Gastrocnemius medialis (tissue), 4 donors: ENCODE results near the gene LYZ.

Experiments used
- POLR2A ChIP-seq, 2 donors: fragments of 450-650 bp; IDR thresholded peaks; one replicate each; pipeline ENCODE4 v1.6.1; 2017; ENCODE audit warnings: antibody characterized with exemption in 2 of 2, mild to moderate bottlenecking in 2 of 2, moderate library complexity in 2 of 2
- TF ChIP-seq, protein P1 (sequence below), 5 experiments: fragments of 450-650 bp in 3 of 5; fragments of 200-600 bp in 2 of 5; sonication (generic) in 2 of 5; IDR thresholded peaks in 4 of 5; conservative IDR thresholded peaks in 1 of 5; 1 replicate in 4 of 5; 2 replicates in 1 of 5; pipeline ENCODE4 v1.5.1; 2016 to 2019; ENCODE audit warnings: antibody characterized with exemption in 5 of 5, mild to moderate bottlenecking in 3 of 5, moderate library complexity in 3 of 5

DNA sequence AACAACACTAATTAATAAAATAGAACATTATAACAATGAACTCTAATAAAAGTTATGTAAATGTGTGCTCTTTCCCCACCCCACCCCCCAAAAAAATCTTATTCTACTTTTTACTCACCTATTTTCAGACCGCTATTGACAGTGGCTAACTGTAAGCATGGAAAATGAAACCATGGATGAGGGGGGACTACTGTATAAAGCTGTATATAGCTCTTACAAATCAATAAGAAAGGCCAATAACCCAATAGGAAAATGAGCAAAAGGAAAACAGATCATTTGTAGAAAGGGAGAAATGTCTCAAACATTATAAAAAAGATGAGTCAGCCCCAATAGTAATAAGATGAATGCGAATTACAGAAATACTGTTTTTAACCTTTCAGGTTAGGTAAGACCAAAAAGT is 38.7 kb downstream of the LYZ start:
- TF ChIP-seq, protein P1, sequence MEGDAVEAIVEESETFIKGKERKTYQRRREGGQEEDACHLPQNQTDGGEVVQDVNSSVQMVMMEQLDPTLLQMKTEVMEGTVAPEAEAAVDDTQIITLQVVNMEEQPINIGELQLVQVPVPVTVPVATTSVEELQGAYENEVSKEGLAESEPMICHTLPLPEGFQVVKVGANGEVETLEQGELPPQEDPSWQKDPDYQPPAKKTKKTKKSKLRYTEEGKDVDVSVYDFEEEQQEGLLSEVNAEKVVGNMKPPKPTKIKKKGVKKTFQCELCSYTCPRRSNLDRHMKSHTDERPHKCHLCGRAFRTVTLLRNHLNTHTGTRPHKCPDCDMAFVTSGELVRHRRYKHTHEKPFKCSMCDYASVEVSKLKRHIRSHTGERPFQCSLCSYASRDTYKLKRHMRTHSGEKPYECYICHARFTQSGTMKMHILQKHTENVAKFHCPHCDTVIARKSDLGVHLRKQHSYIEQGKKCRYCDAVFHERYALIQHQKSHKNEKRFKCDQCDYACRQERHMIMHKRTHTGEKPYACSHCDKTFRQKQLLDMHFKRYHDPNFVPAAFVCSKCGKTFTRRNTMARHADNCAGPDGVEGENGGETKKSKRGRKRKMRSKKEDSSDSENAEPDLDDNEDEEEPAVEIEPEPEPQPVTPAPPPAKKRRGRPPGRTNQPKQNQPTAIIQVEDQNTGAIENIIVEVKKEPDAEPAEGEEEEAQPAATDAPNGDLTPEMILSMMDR (IDR thresholded peaks at IDR 0.05 in 4 of 5, conservative IDR thresholded peaks at IDR 0.05 in 1 of 5), result no peak
- no peak for TF ChIP-seq POLR2A (IDR thresholded peaks at IDR 0.05)
